Naive B cell (primary cell): ENCODE measurements around the gene FOXA3. TPM values are rescaled to one million over a fixed set of nuclear protein-coding genes. Genes with fewer than 3 reads are reported as not detected.

Experiments
- ATAC-seq, 2 donors: fragments of 150-1000 bp; cut with Tn5 transposase; 2 replicates each; pipeline ENCODE4 v1.10.0; 2021; ENCODE audit warnings: low read depth in 2 of 2, mild to moderate bottlenecking in 2 of 2, moderate library complexity in 2 of 2
- DNase-seq: peaks from one replicate; pipeline ENCODE4 v3.0.0; 2022
- H3K27ac Mint-ChIP-seq, 6 donors: one replicate each; pipeline ENCODE4 v1.8.0; 2020 to 2022; ENCODE audit warnings: mild to moderate bottlenecking in 6 of 6, mixed read lengths in 6 of 6, moderate library complexity in 5 of 6, inconsistent platforms in 2 of 6
- H3K27me3 Mint-ChIP-seq, 3 donors: one replicate each; pipeline ENCODE4 v1.8.0; 2021 to 2022; ENCODE audit warnings: mixed read lengths in 3 of 3, mild to moderate bottlenecking in 1 of 3
- H3K36me3 Mint-ChIP-seq, 2 donors: one replicate each; pipeline ENCODE4 v1.8.0; 2020 to 2022; ENCODE audit warnings: mixed read lengths in 2 of 2, inconsistent platforms in 1 of 2, mild to moderate bottlenecking in 1 of 2
- H3K4me1 Mint-ChIP-seq, 3 donors: one replicate each; pipeline ENCODE4 v1.8.0; 2020 to 2022; ENCODE audit warnings: mixed read lengths in 3 of 3, inconsistent platforms in 1 of 3, mild to moderate bottlenecking in 1 of 3, moderate library complexity in 1 of 3
- H3K4me3 Mint-ChIP-seq, 8 donors: one replicate each; pipeline ENCODE4 v1.8.0; 2020 to 2022; ENCODE audit warnings: mild to moderate bottlenecking in 8 of 8, mixed read lengths in 8 of 8, moderate library complexity in 8 of 8, inconsistent platforms in 2 of 8
- H3K9me3 Mint-ChIP-seq, 7 donors: one replicate each; pipeline ENCODE4 v1.8.0; 2020 to 2022; ENCODE audit warnings: mixed read lengths in 7 of 7, mild to moderate bottlenecking in 5 of 7, inconsistent platforms in 2 of 7, moderate library complexity in 1 of 7
- polyA plus RNA-seq, 6 donors: library from polyadenylated mRNA; unstranded; fragments of 300-500 nt; fragmentation: Illumina TruSeq; gene quantifications; one replicate each; pipeline ENCODE4 v1.2.3, GENCODE V29; 2021; ENCODE audit warnings: low read depth in 6 of 6

The FOXA3 gene
- polyA plus RNA-seq, 6 donors from 2014 or later: not detected

GRCh38 chr19:45870798-45871197, 6.7 kb downstream of the FOXA3 start:
- ATAC-seq (no peak), DNase-seq (no peak)
- H3K4me1 Mint-ChIP-seq: no peaks in the 10 kb centered on the region

GRCh38 chr19:45872095-45872919, 8.2 kb downstream of the FOXA3 start:
- no peaks in the 10 kb centered on the region for H3K36me3 Mint-ChIP-seq
- H3K27ac Mint-ChIP-seq: no peak overlapping the region
- no peak for ATAC-seq
- H3K4me3 Mint-ChIP-seq: no peak overlapping the region
- H3K27me3 Mint-ChIP-seq: peaks cover 21 to 44% (median 43%) of the 10 kb centered on the region in 3 donors
- H3K9me3 Mint-ChIP-seq: no peaks in the 10 kb centered on the region
- DNase-seq: no peak
- peaks cover 6 to 8% (median 7%) of the 10 kb centered on the region in 3 donors for H3K4me1 Mint-ChIP-seq

More at GRCh38 chr19:45870798-45871197, 6.7 kb downstream of the FOXA3 start:
- Mint-ChIP-seq H3K9me3 (no peaks in the 10 kb centered on the region), H3K27me3 (peaks cover 14 to 34% (median 30%) of the 10 kb centered on the region in 3 donors), H3K4me3 (no peak overlapping the region), H3K36me3 (no peaks in the 10 kb centered on the region), H3K27ac (no peak overlapping the region)

- DNase-seq: no peak
- Mint-ChIP-seq H3K4me1 (peaks cover 8 to 13% (median 9%) of the 10 kb centered on the region in 3 donors), H3K4me3 (no peak overlapping the region), H3K9me3 (no peaks in the 10 kb centered on the region), H3K27ac (no peak overlapping the region), H3K36me3 (no peaks in the 10 kb centered on the region), H3K27me3 (peaks cover 27 to 54% (median 53%) of the 10 kb centered on the region in 3 donors)
- ATAC-seq: no peak
Observed at GRCh38 chr19:45873219-45873772, 9.2 kb downstream of the FOXA3 start.

GRCh38 chr19:45874620-45874966, 10.5 kb downstream of the FOXA3 start:
- Mint-ChIP-seq H3K4me1 (peaks cover 8 to 14% (median 9%) of the 10 kb centered on the region in 3 donors), H3K4me3 (no peak overlapping the region), H3K27ac (no peak overlapping the region), H3K36me3 (no peaks in the 10 kb centered on the region), H3K27me3 (peaks cover 33 to 62% (median 62%) of the 10 kb centered on the region in 3 donors), H3K9me3 (peaks cover 0 to 2% (median 0%) of the 10 kb centered on the region in 7 donors)
- DNase-seq (no peak), ATAC-seq (no peak)

- Mint-ChIP-seq H3K9me3 (peaks cover 0 to 2% (median 0%) of the 10 kb centered on the region in 7 donors), H3K4me3 (peak overlapping the region in 6 of 8 donors; percentile 0 to 74 (median 14)), H3K27ac (no peak overlapping the region), H3K4me1 (peaks cover 8 to 14% (median 9%) of the 10 kb centered on the region in 3 donors), H3K36me3 (no peaks in the 10 kb centered on the region), H3K27me3 (peaks cover 33 to 71% (median 62%) of the 10 kb centered on the region in 3 donors)
- DNase-seq (no peak), ATAC-seq (peak; percentile 68 to 76)
Observed at GRCh38 chr19:45876161-45876410, 12.0 kb downstream of the FOXA3 start.

GRCh38 chr19:45876411-45877197, 12.5 kb downstream of the FOXA3 start:
- H3K27ac Mint-ChIP-seq: peak overlapping the region in 1 of 6 donors; percentile 47

GRCh38 chr19:45878043-45878794, 14.1 kb downstream of the FOXA3 start:
- peaks cover 0 to 2% (median 0%) of the 10 kb centered on the region in 7 donors for H3K9me3 Mint-ChIP-seq
- H3K27ac Mint-ChIP-seq: no peak overlapping the region
- H3K36me3 Mint-ChIP-seq: peaks cover 0 to 2% of the 10 kb centered on the region in 2 donors
- peak overlapping the region in 3 of 8 donors; percentile 10 to 40 (median 16) for H3K4me3 Mint-ChIP-seq
- H3K4me1 Mint-ChIP-seq: peaks cover 11 to 26% (median 18%) of the 10 kb centered on the region in 3 donors
- DNase-seq (no peak), ATAC-seq (no peak)
- H3K27me3 Mint-ChIP-seq: peaks cover 36 to 68% (median 56%) of the 10 kb centered on the region in 3 donors

More at GRCh38 chr19:45876411-45877197, 12.5 kb downstream of the FOXA3 start:
- Mint-ChIP-seq H3K27me3 (peaks cover 33 to 73% (median 60%) of the 10 kb centered on the region in 3 donors), H3K4me3 (peak overlapping the region in 6 of 8 donors; percentile 0 to 74 (median 10)), H3K36me3 (no peaks in the 10 kb centered on the region), H3K4me1 (peaks cover 8 to 17% (median 12%) of the 10 kb centered on the region in 3 donors), H3K9me3 (peaks cover 0 to 2% (median 0%) of the 10 kb centered on the region in 7 donors)
- DNase-seq (no peak), ATAC-seq (peak; percentile 23 to 46)

GRCh38 chr19:45879055-45879454, 14.9 kb downstream of the FOXA3 start:
- ATAC-seq (no peak), DNase-seq (no peak)
- Mint-ChIP-seq H3K4me3 (no peak overlapping the region), H3K27ac (no peak overlapping the region), H3K4me1 (peaks cover 18 to 28% (median 23%) of the 10 kb centered on the region in 3 donors), H3K27me3 (peaks cover 32 to 63% (median 47%) of the 10 kb centered on the region in 3 donors), H3K9me3 (peaks cover 0 to 2% (median 0%) of the 10 kb centered on the region in 7 donors), H3K36me3 (peaks cover 0 to 7% of the 10 kb centered on the region in 2 donors)

- peaks cover 28 to 54% (median 38%) of the 10 kb centered on the region in 3 donors for H3K27me3 Mint-ChIP-seq
- ATAC-seq (no peak), DNase-seq (no peak)
- H3K9me3 Mint-ChIP-seq: peaks cover 0 to 2% (median 0%) of the 10 kb centered on the region in 7 donors
- H3K4me1 Mint-ChIP-seq: peaks cover 18 to 32% (median 23%) of the 10 kb centered on the region in 3 donors
- H3K36me3 Mint-ChIP-seq: peaks cover 0 to 7% of the 10 kb centered on the region in 2 donors
- H3K27ac Mint-ChIP-seq: peak overlapping the region in 1 of 6 donors; percentile 13
- H3K4me3 Mint-ChIP-seq: peak overlapping the region in 1 of 8 donors; percentile 63
Observed at GRCh38 chr19:45879971-45880370, 15.8 kb downstream of the FOXA3 start.

- peak overlapping the region in 2 of 8 donors; percentile 37 to 40 for H3K4me3 Mint-ChIP-seq
- ATAC-seq (no peak), DNase-seq (no peak)
- H3K4me1 Mint-ChIP-seq: peaks cover 19 to 33% (median 24%) of the 10 kb centered on the region in 3 donors
- H3K27me3 Mint-ChIP-seq: peaks cover 18 to 41% (median 25%) of the 10 kb centered on the region in 3 donors
- peaks cover 0 to 7% of the 10 kb centered on the region in 2 donors for H3K36me3 Mint-ChIP-seq
- peaks cover 0 to 2% (median 0%) of the 10 kb centered on the region in 7 donors for H3K9me3 Mint-ChIP-seq
- peak overlapping the region in 1 of 6 donors; percentile 79 for H3K27ac Mint-ChIP-seq
Observed at GRCh38 chr19:45881082-45881908, 17.2 kb downstream of the FOXA3 start.

GRCh38 chr19:45881909-45882528, 17.9 kb downstream of the FOXA3 start:
- Mint-ChIP-seq H3K4me3 (peak overlapping the region in 2 of 8 donors; percentile 37 to 40), H3K36me3 (peaks cover 0 to 7% of the 10 kb centered on the region in 2 donors), H3K9me3 (peaks cover 0 to 2% (median 0%) of the 10 kb centered on the region in 7 donors), H3K27me3 (peaks cover 15 to 36% (median 21%) of the 10 kb centered on the region in 3 donors), H3K4me1 (peaks cover 22 to 39% (median 22%) of the 10 kb centered on the region in 3 donors), H3K27ac (peak overlapping the region in 1 of 6 donors; percentile 79)
- ATAC-seq (no peak), DNase-seq (no peak)
